Right ventricle myocardium superior (tissue), 1 donor: Measurements from ENCODE around the gene LRCH3. TPM values are rescaled to one million over a fixed set of nuclear protein-coding genes. Genes with fewer than 3 reads are reported as not detected.
"Not testable (repeated sequence)": the region's sequence is repeated elsewhere in the genome, so short reads cannot be mapped to it uniquely, and the experiment has no call there.

Source experiments
- ATAC-seq: fragments of 200-7000 bp; cut with Tn5 transposase; one replicate; pipeline ENCODE4 v1.9.1; 2020; ENCODE audit warnings: mild to moderate bottlenecking; ENCODE audit not compliant: poor library complexity
- DNase-seq: peaks from one replicate; pipeline ENCODE4 v3.0.0-alpha.2; 2020
- intact Hi-C: fragments of 100-400 bp; cut with DNase I; formaldehyde crosslinking; loops from one replicate; pipeline ENCODE4 v1.11.2; 2022
- total RNA-seq: library from RNA; stranded (reverse); fragmentation: NEBNext Ultra II Directional; extraction: Animal tissue kit (Norgen Biotek cat#: 25700); gene quantifications from one replicate; pipeline ENCODE4 v1.2.1, GENCODE V29; 2021
- donor health status: DM: no; HTN: yes; CAD: no; lungs with severe emphysema.

Gene LRCH3
- total RNA-seq, 1 donor from 2014 or later, result 18.0 TPM

GRCh38 chr3:197877902-197878301, 86.8 kb downstream of the LRCH3 start:
- no peak for ATAC-seq
- DNase-seq, result no peak
- intact Hi-C loops, result no loop called here

GRCh38 chr3:197878427-197878826, 87.4 kb downstream of the LRCH3 start:
- ATAC-seq (no peak), DNase-seq (no peak)
- intact Hi-C loops, result no loop called here

- intact Hi-C loops, result no loop called here
- DNase-seq (no peak), ATAC-seq (no peak)
Measured at GRCh38 chr3:197880491-197881269, 89.6 kb downstream of the LRCH3 start.

- DNase-seq, result no peak
- no peak for ATAC-seq
- intact Hi-C loops, result no loop called here
Measured at GRCh38 chr3:197881270-197881969, 90.4 kb downstream of the LRCH3 start.

GRCh38 chr3:197881970-197882338, 90.9 kb downstream of the LRCH3 start:
- no peak for ATAC-seq
- intact Hi-C loops, result no loop called here
- DNase-seq, result no peak

GRCh38 chr3:197882586-197882985, 91.5 kb downstream of the LRCH3 start:
- ATAC-seq, result no peak

GRCh38 chr3:197883541-197883940, 92.5 kb downstream of the LRCH3 start:
- intact Hi-C loops, result no loop called here
- DNase-seq (no peak), ATAC-seq (no peak)

More at GRCh38 chr3:197882586-197882985, 91.5 kb downstream of the LRCH3 start:
- intact Hi-C loops, result no loop called here
- DNase-seq, result no peak

- ATAC-seq, DNase-seq, intact Hi-C loops: not testable (repeated sequence)
Measured at GRCh38 chr3:197884330-197884729, 93.3 kb downstream of the LRCH3 start.

- not testable (repeated sequence) for ATAC-seq
Measured at GRCh38 chr3:197886052-197886451, 95.0 kb downstream of the LRCH3 start.

GRCh38 chr3:197887430-197888053, 96.5 kb downstream of the LRCH3 start:
- ATAC-seq, intact Hi-C loops, DNase-seq: not testable (repeated sequence)

More at GRCh38 chr3:197886052-197886451, 95.0 kb downstream of the LRCH3 start:
- DNase-seq, intact Hi-C loops: not testable (repeated sequence)

- intact Hi-C loops, result no loop called here
- DNase-seq (no peak), ATAC-seq (no peak)
Measured at GRCh38 chr3:197888511-197888910, 97.5 kb downstream of the LRCH3 start.

- intact Hi-C loops, result no loop called here
- no peak for DNase-seq
- ATAC-seq, result no peak
Measured at GRCh38 chr3:197889204-197889930, 98.3 kb downstream of the LRCH3 start.

- DNase-seq (no peak), ATAC-seq (no peak)
- intact Hi-C loops, result no loop called here
Measured at GRCh38 chr3:197890693-197891092, 99.6 kb downstream of the LRCH3 start.

GRCh38 chr3:197892162-197892561, 101.1 kb downstream of the LRCH3 start:
- intact Hi-C loops, result no loop called here
- ATAC-seq (no peak), DNase-seq (no peak)

GRCh38 chr3:197896421-197896820, 105.4 kb downstream of the LRCH3 start:
- ATAC-seq (no peak), DNase-seq (no peak)
- intact Hi-C loops, result no loop called here

- intact Hi-C loops, result no loop called here
- ATAC-seq, result no peak
- DNase-seq, result no peak
Measured at GRCh38 chr3:197899833-197900478, 108.9 kb downstream of the LRCH3 start.

- intact Hi-C loops, result no loop called here
- DNase-seq (no peak), ATAC-seq (no peak)
Measured at GRCh38 chr3:197901626-197902025, 110.6 kb downstream of the LRCH3 start.

GRCh38 chr3:197906023-197906849, 115.2 kb downstream of the LRCH3 start:
- intact Hi-C loops, result no loop called here
- DNase-seq, result peak; percentile 91
- peak; percentile 98 for ATAC-seq
